Glutamatergic neuron (in vitro differentiated cells): ENCODE results near the gene UST. TPM values are rescaled to one million over a fixed set of nuclear protein-coding genes. Genes with fewer than 3 reads are reported as not detected.

Experiments used
- DNase-seq: peaks from one replicate; pipeline ENCODE4 v3.0.0; 2022
- H3K27ac Mint-ChIP-seq: one replicate; pipeline ENCODE4 v1.8.0; 2020; ENCODE audit warnings: mild to moderate bottlenecking, mixed read lengths, inconsistent platforms; ENCODE audit not compliant: unreplicated experiment
- H3K27me3 Mint-ChIP-seq: one replicate; pipeline ENCODE4 v1.8.0; 2020; ENCODE audit warnings: mild to moderate bottlenecking, moderate library complexity, mixed read lengths, inconsistent platforms; ENCODE audit not compliant: unreplicated experiment
- H3K36me3 Mint-ChIP-seq: one replicate; pipeline ENCODE4 v1.8.0; 2020; ENCODE audit warnings: mild to moderate bottlenecking, mixed read lengths, inconsistent platforms; ENCODE audit not compliant: unreplicated experiment
- H3K4me1 Mint-ChIP-seq: one replicate; pipeline ENCODE4 v1.8.0; 2020; ENCODE audit warnings: mild to moderate bottlenecking, low read depth, mixed read lengths, inconsistent platforms; ENCODE audit not compliant: unreplicated experiment
- H3K4me3 Mint-ChIP-seq: one replicate; pipeline ENCODE4 v1.8.0; 2020; ENCODE audit warnings: mild to moderate bottlenecking, mixed read lengths, inconsistent platforms; ENCODE audit not compliant: unreplicated experiment
- H3K9me3 Mint-ChIP-seq: one replicate; pipeline ENCODE4 v1.8.0; 2020; ENCODE audit warnings: mild to moderate bottlenecking, moderate library complexity, mixed read lengths, inconsistent platforms; ENCODE audit not compliant: unreplicated experiment
- total RNA-seq: library from RNA; stranded (reverse); fragmentation: NEBNext Ultra II Directional; extraction: Animal tissue kit (Norgen Biotek cat#: 25700); gene quantifications from one replicate; pipeline ENCODE4 v1.2.1, GENCODE V29; 2021; ENCODE audit not compliant: unreplicated experiment
- TF ChIP-seq, protein P1 (sequence below): fragments of 200-600 bp; sonication (generic); IDR thresholded peaks from one replicate; pipeline ENCODE4 v1.5.0; 2021; ENCODE audit not compliant: partially characterized antibody, unreplicated experiment

Gene UST
- total RNA-seq, 1 donor from 2014 or later = 11.2 TPM

DNA sequence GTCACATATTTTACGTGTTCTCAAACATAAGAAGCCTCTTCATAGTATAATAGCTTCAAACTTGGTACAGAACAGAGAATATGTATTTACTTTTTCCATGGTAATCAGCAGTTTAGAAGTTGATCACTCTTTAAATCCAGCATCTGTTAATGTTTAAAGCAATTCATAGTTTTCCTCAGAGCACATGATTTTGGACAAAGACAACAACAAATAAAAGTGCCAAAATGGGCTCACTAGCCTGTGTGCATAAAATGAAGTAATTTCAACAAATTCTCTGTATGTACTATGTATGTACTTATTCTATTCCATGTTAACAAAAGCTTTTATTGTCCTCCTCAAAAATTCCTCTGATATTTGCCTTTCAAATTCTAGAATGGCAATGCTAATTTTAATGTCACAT, 38.1 kb upstream of the UST start:
- no peaks in the 10 kb centered on the region for H3K9me3 Mint-ChIP-seq
- TF ChIP-seq, protein P1, sequence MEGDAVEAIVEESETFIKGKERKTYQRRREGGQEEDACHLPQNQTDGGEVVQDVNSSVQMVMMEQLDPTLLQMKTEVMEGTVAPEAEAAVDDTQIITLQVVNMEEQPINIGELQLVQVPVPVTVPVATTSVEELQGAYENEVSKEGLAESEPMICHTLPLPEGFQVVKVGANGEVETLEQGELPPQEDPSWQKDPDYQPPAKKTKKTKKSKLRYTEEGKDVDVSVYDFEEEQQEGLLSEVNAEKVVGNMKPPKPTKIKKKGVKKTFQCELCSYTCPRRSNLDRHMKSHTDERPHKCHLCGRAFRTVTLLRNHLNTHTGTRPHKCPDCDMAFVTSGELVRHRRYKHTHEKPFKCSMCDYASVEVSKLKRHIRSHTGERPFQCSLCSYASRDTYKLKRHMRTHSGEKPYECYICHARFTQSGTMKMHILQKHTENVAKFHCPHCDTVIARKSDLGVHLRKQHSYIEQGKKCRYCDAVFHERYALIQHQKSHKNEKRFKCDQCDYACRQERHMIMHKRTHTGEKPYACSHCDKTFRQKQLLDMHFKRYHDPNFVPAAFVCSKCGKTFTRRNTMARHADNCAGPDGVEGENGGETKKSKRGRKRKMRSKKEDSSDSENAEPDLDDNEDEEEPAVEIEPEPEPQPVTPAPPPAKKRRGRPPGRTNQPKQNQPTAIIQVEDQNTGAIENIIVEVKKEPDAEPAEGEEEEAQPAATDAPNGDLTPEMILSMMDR = no peak
- DNase-seq = no peak
- H3K27me3 Mint-ChIP-seq = no peaks in the 10 kb centered on the region
- H3K4me1 Mint-ChIP-seq = no peaks in the 10 kb centered on the region
- no peak overlapping the region for H3K27ac Mint-ChIP-seq
- H3K4me3 Mint-ChIP-seq = no peak overlapping the region
- peaks cover 4% of the 10 kb centered on the region for H3K36me3 Mint-ChIP-seq

DNA sequence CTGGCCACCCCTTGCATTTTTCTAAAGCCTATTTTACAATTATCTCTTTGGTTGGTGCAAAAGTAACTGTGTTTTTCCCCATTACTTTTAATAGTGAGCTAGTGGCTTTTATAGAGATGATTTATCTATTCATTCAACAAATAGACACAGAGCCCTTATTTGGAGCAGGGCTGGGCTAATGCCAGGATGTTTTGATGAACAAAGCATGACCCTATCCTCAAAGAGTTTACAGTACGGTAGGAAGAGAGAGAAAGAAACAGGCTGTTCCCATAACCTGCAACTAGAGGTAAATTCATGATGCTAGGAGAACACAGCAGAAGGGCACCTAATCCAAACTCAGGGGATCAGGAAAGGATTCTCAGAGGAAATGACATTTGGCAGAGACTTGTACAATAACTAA, 37.3 kb upstream of the UST start:
- Mint-ChIP-seq H3K27me3 (no peaks in the 10 kb centered on the region), H3K4me1 (no peaks in the 10 kb centered on the region), H3K4me3 (no peak overlapping the region), H3K9me3 (no peaks in the 10 kb centered on the region), H3K36me3 (peaks cover 5% of the 10 kb centered on the region), H3K27ac (no peak overlapping the region)
- TF ChIP-seq, protein P1 = no peak
- DNase-seq = no peak

DNA sequence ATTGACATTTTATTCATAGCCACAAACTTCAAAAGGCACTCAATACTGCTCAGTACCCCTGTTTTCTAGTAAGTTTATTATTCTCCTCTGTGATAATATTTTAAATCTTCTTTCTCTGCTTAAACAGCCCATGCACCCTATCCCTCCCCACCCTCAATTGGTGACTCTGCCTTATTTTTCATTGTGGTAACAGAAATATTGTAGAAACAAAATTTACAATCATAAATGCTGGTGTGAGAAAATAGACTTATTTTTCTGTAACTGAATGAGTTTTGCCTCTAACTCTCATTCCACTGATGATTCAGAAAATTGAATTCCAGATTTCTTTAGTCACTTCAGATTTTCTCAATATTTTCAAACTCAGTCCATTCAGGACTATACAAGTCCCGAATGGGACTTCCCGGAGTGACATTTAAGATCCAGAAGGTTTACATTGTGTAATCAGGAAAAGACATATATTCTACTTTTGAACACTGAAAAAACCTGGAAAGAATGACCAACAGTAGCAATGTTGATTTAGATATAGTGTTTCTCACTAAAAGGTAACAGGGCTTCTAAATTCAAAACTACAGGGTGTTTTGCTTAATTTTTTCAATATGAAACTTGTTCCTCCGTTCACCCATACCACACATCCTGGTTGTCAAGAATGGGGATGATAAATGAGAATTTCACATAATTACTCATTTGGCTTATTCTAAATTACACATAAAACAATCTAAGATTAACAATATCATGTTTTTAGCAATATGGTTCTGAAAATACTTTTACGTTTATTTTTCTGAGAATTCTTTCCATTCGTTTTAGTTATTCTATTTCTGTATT, 34.8 kb upstream of the UST start:
- Mint-ChIP-seq H3K36me3 (peaks cover 5% of the 10 kb centered on the region), H3K27me3 (no peaks in the 10 kb centered on the region), H3K4me1 (no peaks in the 10 kb centered on the region), H3K27ac (no peak overlapping the region), H3K9me3 (no peaks in the 10 kb centered on the region), H3K4me3 (no peak overlapping the region)
- no peak for DNase-seq
- TF ChIP-seq, protein P1 = no peak

DNA sequence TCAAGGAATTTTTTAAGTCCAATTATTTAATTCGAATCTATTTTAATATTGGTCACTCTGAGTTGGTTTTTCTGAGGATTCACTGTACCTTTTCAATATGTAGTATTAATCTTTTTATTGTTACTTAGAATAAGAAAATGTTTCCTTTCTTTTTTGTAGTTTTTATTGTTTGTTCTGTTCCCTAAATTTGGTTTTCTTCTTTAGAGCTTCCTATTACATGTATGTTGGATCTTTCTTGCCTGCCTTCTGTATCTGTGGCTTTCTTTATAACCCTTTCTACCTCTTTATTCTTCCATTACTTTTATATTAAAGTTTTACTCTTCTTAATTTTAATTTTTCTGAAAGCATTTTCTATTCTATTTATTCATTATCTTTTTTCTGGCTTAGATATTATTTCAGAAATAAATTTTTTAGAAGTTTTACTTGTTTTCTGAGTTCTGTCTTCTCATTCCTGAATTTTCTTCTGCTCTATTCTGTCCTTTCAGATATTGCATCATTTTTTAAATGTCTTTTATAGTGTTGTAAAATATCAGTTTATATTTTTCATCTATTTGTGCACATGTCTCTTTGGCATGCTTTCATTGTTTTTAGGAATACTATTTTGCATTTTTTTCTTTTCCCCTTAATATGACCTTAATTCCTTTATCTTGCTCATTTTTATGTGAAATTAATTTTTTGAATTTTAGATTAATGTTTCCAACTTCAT, 33.6 kb upstream of the UST start:
- no peak for DNase-seq
- H3K27ac Mint-ChIP-seq = no peak overlapping the region
- no peaks in the 10 kb centered on the region for H3K4me1 Mint-ChIP-seq
- peaks cover 5% of the 10 kb centered on the region for H3K36me3 Mint-ChIP-seq
- H3K27me3 Mint-ChIP-seq = no peaks in the 10 kb centered on the region
- TF ChIP-seq, protein P1 = no peak
- H3K4me3 Mint-ChIP-seq = no peak overlapping the region
- H3K9me3 Mint-ChIP-seq = no peaks in the 10 kb centered on the region

DNA sequence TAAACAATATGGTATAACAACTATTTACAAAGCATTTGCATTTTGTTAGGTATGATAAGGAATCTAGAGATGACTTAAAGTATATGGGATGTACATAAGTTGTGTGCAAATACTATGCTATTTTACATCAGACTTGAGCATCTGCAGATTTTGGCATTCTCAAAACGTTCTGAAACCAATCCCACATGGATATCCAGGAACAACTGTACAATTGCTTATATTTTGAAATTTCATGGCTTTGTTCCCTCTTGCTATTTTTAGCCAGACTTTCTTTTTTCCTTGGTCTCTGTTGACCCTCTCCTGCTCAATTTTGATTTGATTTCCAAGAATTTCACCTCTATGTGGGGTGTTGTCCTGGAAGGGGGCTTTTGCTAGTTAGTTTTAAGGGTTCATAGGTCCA, 32.9 kb upstream of the UST start:
- peaks cover 5% of the 10 kb centered on the region for H3K36me3 Mint-ChIP-seq
- H3K27me3 Mint-ChIP-seq = no peaks in the 10 kb centered on the region
- no peaks in the 10 kb centered on the region for H3K4me1 Mint-ChIP-seq
- no peak for DNase-seq
- H3K4me3 Mint-ChIP-seq = no peak overlapping the region
- H3K9me3 Mint-ChIP-seq = no peaks in the 10 kb centered on the region
- H3K27ac Mint-ChIP-seq = no peak overlapping the region
- TF ChIP-seq, protein P1 = no peak
